ENCODE measurements around the gene CHCHD4. TPM values are rescaled to one million over a fixed set of nuclear protein-coding genes. Genes with fewer than 3 reads are reported as not detected.

The CHCHD4 gene
- total RNA-seq, 1 donor from 2014 or later: 7.3 TPM

- Mint-ChIP-seq H3K36me3 (peaks cover 67% of the 10 kb centered on the region), H3K9me3 (peaks cover 21% of the 10 kb centered on the region), H3K4me1 (no peaks in the 10 kb centered on the region), H3K27me3 (ENCODE audit: low read depth) (no peaks in the 10 kb centered on the region), H3K27ac (no peak overlapping the region), H3K4me3 (no peak overlapping the region)
- TF ChIP-seq CTCF (IDR thresholded peaks at IDR 0.05; ENCODE audit: unreplicated experiment): no peak
- no peak for DNase-seq (ENCODE audit: low spot score in 2 of 2, unreplicated experiment in 2 of 2)
These were observed 33.3 kb upstream of the CHCHD4 start for GRCh38 chr3:14157951-14158350.

- DNase-seq (ENCODE audit: low spot score in 2 of 2, unreplicated experiment in 2 of 2): no peak
These were observed 32.3 kb upstream of the CHCHD4 start for GRCh38 chr3:14156843-14157561.

DNA sequence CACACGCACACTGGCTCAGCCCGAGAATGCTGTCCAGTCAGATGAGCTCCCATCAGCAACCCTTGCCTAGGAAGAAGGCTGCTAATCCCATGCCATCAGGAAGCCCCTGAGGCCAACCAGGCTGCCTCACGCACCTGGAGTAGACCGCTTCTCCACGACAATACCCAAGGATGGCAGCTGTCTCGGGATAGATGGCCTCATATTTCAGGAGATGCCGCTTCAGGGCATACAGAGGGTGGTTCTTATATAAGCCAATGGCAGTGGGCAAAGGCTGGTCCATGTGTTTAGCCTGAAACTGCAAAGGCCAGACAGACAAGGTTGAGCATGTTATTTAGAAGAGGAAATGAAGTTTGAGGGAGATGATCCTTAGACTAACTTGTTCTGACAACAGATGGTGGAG lies 31.5 kb upstream of the CHCHD4 start:
- Mint-ChIP-seq H3K36me3 (peaks cover 56% of the 10 kb centered on the region), H3K27ac (no peak overlapping the region), H3K9me3 (peaks cover 5% of the 10 kb centered on the region), H3K27me3 (ENCODE audit: low read depth) (no peaks in the 10 kb centered on the region), H3K4me3 (no peak overlapping the region), H3K4me1 (no peaks in the 10 kb centered on the region)
- no peak for DNase-seq (ENCODE audit: low spot score in 2 of 2, unreplicated experiment in 2 of 2)
- no peak for TF ChIP-seq CTCF (IDR thresholded peaks at IDR 0.05; ENCODE audit: unreplicated experiment)

More at GRCh38 chr3:14156843-14157561, 32.3 kb upstream of the CHCHD4 start:
- Mint-ChIP-seq H3K4me1 (no peaks in the 10 kb centered on the region), H3K27ac (no peak overlapping the region), H3K9me3 (peaks cover 11% of the 10 kb centered on the region), H3K36me3 (peaks cover 64% of the 10 kb centered on the region), H3K27me3 (ENCODE audit: low read depth) (no peaks in the 10 kb centered on the region), H3K4me3 (no peak overlapping the region)
- TF ChIP-seq CTCF (IDR thresholded peaks at IDR 0.05; ENCODE audit: unreplicated experiment): no peak

- TF ChIP-seq CTCF (IDR thresholded peaks at IDR 0.05; ENCODE audit: unreplicated experiment): no peak
- H3K4me1 Mint-ChIP-seq: no peaks in the 10 kb centered on the region
- DNase-seq (ENCODE audit: low spot score in 2 of 2, unreplicated experiment in 2 of 2): no peak
- no peak overlapping the region for H3K4me3 Mint-ChIP-seq
- H3K27ac Mint-ChIP-seq: no peak overlapping the region
- no peaks in the 10 kb centered on the region for H3K9me3 Mint-ChIP-seq
- H3K36me3 Mint-ChIP-seq: peaks cover 50% of the 10 kb centered on the region
- no peaks in the 10 kb centered on the region for H3K27me3 Mint-ChIP-seq (ENCODE audit: low read depth)
These were observed 30.3 kb upstream of the CHCHD4 start for GRCh38 chr3:14154895-14155440.

- no peak for TF ChIP-seq CTCF (IDR thresholded peaks at IDR 0.05; ENCODE audit: unreplicated experiment)
- H3K4me1 Mint-ChIP-seq: no peaks in the 10 kb centered on the region
- no peaks in the 10 kb centered on the region for H3K27me3 Mint-ChIP-seq (ENCODE audit: low read depth)
- H3K9me3 Mint-ChIP-seq: no peaks in the 10 kb centered on the region
- peaks cover 46% of the 10 kb centered on the region for H3K36me3 Mint-ChIP-seq
- no peak overlapping the region for H3K4me3 Mint-ChIP-seq
- no peak for DNase-seq (ENCODE audit: low spot score in 2 of 2, unreplicated experiment in 2 of 2)
- no peak overlapping the region for H3K27ac Mint-ChIP-seq
These were observed 29.6 kb upstream of the CHCHD4 start for GRCh38 chr3:14154276-14154675.
